IgD-negative memory B cell (primary cell): ENCODE results near the gene STAB2. TPM values are rescaled to one million over a fixed set of nuclear protein-coding genes. Genes with fewer than 3 reads are reported as not detected.

Source experiments
- H3K27ac Mint-ChIP-seq, 3 donors: one replicate each; pipeline ENCODE4 v1.8.0; 2020 to 2022; ENCODE audit warnings: mild to moderate bottlenecking in 3 of 3, mixed read lengths in 3 of 3, moderate library complexity in 1 of 3
- H3K27me3 Mint-ChIP-seq: one replicate; pipeline ENCODE4 v1.8.0; 2021; ENCODE audit warnings: mixed read lengths
- H3K36me3 Mint-ChIP-seq: one replicate; pipeline ENCODE4 v1.8.0; 2020; ENCODE audit warnings: mild to moderate bottlenecking, mixed read lengths
- H3K4me1 Mint-ChIP-seq, 3 donors: one replicate each; pipeline ENCODE4 v1.8.0; 2020 to 2022; ENCODE audit warnings: mixed read lengths in 3 of 3, mild to moderate bottlenecking in 1 of 3
- H3K4me3 Mint-ChIP-seq, 4 donors: one replicate each; pipeline ENCODE4 v1.8.0; 2020 to 2022; ENCODE audit warnings: mild to moderate bottlenecking in 4 of 4, mixed read lengths in 4 of 4, moderate library complexity in 3 of 4
- H3K9me3 Mint-ChIP-seq, 3 donors: one replicate each; pipeline ENCODE4 v1.8.0; 2020 to 2021; ENCODE audit warnings: mixed read lengths in 3 of 3, mild to moderate bottlenecking in 1 of 3
- polyA plus RNA-seq: library from polyadenylated mRNA; unstranded; fragments of 300-500 nt; fragmentation: Illumina TruSeq; gene quantifications from one replicate; pipeline ENCODE4 v1.2.3, GENCODE V29; 2021

STAB2 gene, protein sequence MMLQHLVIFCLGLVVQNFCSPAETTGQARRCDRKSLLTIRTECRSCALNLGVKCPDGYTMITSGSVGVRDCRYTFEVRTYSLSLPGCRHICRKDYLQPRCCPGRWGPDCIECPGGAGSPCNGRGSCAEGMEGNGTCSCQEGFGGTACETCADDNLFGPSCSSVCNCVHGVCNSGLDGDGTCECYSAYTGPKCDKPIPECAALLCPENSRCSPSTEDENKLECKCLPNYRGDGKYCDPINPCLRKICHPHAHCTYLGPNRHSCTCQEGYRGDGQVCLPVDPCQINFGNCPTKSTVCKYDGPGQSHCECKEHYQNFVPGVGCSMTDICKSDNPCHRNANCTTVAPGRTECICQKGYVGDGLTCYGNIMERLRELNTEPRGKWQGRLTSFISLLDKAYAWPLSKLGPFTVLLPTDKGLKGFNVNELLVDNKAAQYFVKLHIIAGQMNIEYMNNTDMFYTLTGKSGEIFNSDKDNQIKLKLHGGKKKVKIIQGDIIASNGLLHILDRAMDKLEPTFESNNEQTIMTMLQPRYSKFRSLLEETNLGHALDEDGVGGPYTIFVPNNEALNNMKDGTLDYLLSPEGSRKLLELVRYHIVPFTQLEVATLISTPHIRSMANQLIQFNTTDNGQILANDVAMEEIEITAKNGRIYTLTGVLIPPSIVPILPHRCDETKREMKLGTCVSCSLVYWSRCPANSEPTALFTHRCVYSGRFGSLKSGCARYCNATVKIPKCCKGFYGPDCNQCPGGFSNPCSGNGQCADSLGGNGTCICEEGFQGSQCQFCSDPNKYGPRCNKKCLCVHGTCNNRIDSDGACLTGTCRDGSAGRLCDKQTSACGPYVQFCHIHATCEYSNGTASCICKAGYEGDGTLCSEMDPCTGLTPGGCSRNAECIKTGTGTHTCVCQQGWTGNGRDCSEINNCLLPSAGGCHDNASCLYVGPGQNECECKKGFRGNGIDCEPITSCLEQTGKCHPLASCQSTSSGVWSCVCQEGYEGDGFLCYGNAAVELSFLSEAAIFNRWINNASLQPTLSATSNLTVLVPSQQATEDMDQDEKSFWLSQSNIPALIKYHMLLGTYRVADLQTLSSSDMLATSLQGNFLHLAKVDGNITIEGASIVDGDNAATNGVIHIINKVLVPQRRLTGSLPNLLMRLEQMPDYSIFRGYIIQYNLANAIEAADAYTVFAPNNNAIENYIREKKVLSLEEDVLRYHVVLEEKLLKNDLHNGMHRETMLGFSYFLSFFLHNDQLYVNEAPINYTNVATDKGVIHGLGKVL (N-terminal part only)
- not detected for polyA plus RNA-seq

DNA sequence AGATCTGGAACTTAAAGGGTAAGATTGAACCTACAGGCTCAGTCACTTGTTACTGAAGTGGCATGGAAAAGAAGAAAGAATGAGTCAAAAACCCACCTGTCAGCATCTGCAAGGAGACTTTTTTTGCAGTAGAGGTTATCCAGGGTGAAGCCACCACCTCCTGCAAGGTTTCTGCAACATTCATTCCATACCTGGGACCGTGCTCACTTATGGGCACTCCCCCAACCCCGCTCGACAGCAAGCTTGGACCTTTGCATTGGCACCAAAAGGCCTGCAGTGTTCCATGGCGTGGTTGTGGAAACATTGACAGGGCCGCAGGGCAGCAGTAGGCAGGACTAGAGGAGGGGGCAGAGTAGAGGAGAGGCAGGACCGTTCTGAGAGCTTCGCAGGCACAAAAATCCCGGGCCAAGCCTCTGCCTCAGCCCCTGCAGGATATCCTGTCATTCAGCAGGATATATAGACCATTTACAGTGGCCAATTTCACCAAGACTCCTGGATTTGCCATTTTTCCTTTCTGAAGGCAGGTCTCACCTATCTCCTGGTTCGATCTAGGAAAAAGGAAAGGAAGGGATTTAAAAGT lies at the start of gene STAB2:
STAB2 (plus strand) TSS at position 483 of the 580 bp plus-strand sequence. CDS start 204 bp downstream, outside the sequence.
- Mint-ChIP-seq H3K27ac (no peak within 1 kb of the TSS), H3K4me3 (no peak within 1 kb of the TSS), H3K9me3 (no peaks in the 10 kb centered on the region), H3K27me3 (peaks cover 7% of the 10 kb centered on the region), H3K4me1 (no peaks in the 10 kb centered on the region), H3K36me3 (no peaks in the 10 kb centered on the region)

DNA sequence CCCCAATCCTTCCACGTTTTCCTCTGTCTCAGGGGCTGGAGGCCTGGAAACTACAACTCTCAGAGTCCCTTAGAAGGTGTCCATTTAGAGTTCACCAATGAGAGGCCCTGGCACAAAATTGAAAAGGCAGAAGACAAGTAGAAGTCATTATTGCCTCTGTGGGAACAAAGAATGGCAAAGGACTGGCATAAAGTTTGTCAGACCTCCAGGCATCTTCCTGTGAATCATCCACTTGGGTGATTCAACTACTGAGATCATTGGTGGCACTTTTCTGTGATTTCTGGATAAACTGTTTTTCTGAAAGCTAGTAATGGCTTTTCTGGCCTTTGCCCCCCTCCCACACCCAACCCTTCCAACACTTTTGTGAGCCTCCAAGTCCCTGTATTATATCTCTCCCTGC lies 48.7 kb upstream of the STAB2 start:
- H3K36me3 Mint-ChIP-seq = no peaks in the 10 kb centered on the region

DNA sequence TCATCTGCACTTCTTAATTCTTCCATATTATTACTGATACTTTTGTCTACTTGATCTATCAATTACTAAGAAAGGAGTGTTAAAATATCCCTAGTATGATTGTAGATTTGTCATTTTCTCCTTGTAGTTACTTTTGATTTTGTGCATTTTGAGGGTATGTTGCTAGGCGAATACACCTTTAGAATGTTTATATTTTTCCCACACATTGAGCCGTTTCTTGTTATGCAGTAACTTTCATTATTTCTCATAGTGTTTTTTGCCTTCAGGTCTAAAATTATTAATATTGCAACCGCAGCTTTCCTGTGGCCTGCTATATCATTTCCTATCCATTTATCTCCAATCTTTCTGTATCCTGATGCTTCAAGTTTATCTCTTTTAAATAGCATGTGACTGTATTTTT lies 46.8 kb upstream of the STAB2 start:
- H3K9me3 Mint-ChIP-seq = no peaks in the 10 kb centered on the region
- H3K4me1 Mint-ChIP-seq = peaks cover 3 to 6% (median 4%) of the 10 kb centered on the region in 3 donors
- no peaks in the 10 kb centered on the region for H3K36me3 Mint-ChIP-seq
- no peak overlapping the region for H3K4me3 Mint-ChIP-seq
- H3K27ac Mint-ChIP-seq = no peak overlapping the region
- peaks cover 3% of the 10 kb centered on the region for H3K27me3 Mint-ChIP-seq

More for the DNA sequence above, 48.7 kb upstream of the STAB2 start:
- Mint-ChIP-seq H3K27ac (no peak overlapping the region), H3K9me3 (no peaks in the 10 kb centered on the region), H3K4me1 (peaks cover 3 to 6% (median 4%) of the 10 kb centered on the region in 3 donors), H3K27me3 (peaks cover 3% of the 10 kb centered on the region), H3K4me3 (no peak overlapping the region)

DNA sequence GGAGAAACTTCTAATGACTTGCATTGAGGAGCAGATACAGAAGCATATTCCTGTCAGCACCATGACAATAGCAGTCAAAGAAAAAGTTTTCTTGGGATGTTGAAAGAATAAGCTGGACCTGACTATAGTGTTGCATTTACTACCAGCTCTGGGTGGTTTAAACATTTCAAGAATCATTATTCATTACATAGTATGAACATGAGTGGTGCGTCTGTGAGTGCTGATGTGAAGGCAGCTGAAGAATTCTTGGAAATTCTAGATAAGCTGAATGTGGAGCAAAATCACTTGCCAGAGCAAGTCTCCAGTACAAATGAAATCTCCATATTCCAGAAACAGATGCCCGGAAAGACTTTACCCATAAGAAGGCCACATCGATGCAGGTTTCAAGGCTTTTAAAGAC lies 45.0 kb upstream of the STAB2 start:
- Mint-ChIP-seq H3K4me1 (peaks cover 2 to 6% (median 3%) of the 10 kb centered on the region in 3 donors), H3K27ac (no peak overlapping the region)

DNA sequence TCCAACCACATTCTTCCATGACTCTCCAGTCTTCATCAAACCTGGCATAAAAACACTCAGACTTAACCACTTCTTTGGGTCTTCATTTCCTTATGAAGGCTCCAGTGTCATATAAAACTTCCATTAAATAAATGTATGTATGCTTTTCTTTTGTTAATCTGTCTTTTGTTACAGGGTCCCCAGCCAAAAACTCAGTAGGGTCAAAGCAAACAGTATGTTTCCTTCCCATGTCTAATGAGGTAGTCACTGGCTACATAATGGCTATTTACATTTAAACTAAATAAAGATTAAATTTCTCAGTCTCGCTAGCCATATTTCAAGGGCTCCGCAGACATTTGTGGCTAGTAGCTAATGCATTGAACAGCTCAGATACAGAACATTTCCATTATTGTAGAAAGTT lies 40.1 kb upstream of the STAB2 start:
- H3K27ac Mint-ChIP-seq = no peak overlapping the region
- no peaks in the 10 kb centered on the region for H3K27me3 Mint-ChIP-seq
- no peaks in the 10 kb centered on the region for H3K9me3 Mint-ChIP-seq
- peaks cover 0 to 6% (median 0%) of the 10 kb centered on the region in 3 donors for H3K4me1 Mint-ChIP-seq
- no peaks in the 10 kb centered on the region for H3K36me3 Mint-ChIP-seq
- H3K4me3 Mint-ChIP-seq = no peak overlapping the region

More for the DNA sequence above, 45.0 kb upstream of the STAB2 start:
- peaks cover 3% of the 10 kb centered on the region for H3K27me3 Mint-ChIP-seq
- H3K36me3 Mint-ChIP-seq = no peaks in the 10 kb centered on the region
- no peak overlapping the region for H3K4me3 Mint-ChIP-seq
- H3K9me3 Mint-ChIP-seq = no peaks in the 10 kb centered on the region

DNA sequence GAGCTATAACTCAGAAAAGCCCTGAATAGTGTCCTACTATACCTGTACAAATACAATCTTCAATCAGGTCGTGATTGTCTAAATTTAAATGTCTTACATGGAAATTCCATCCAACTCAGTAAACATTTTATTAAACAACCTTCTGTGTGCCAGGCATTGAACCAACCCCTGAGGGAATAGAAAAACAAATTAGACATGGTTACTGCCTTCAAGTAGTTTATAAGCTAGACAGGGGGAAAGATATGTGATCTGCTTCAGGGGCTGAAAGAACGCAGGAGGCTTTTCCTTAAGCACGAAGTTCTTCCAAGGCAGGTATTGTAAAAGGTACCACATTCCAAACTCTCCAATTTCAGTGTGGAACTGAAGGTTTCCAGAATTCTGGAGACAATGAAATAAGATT lies 39.7 kb upstream of the STAB2 start:
- Mint-ChIP-seq H3K4me3 (no peak overlapping the region), H3K36me3 (no peaks in the 10 kb centered on the region), H3K27ac (no peak overlapping the region), H3K9me3 (no peaks in the 10 kb centered on the region), H3K4me1 (peaks cover 0 to 6% (median 0%) of the 10 kb centered on the region in 3 donors), H3K27me3 (no peaks in the 10 kb centered on the region)

DNA sequence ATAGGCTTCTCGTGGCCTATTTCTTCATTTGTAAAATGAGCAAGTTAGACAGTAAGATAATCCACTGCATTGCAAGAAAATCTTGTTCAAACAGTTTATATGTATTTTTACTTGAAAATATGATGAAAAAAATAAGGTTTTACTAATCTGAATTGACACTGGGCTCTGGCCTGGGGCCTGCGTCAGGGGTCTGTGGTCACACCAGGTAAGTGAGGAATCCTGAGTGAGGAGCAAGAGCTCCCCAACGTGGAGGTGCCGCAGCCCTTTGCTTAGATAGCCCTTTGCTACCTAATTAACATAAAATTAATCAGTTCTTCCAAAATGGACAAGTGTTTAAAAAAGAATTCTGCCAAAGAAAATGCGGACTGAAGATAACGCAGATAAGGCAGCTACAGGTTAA lies 39.1 kb upstream of the STAB2 start:
- H3K4me3 Mint-ChIP-seq = no peak overlapping the region
- no peak overlapping the region for H3K27ac Mint-ChIP-seq
- no peaks in the 10 kb centered on the region for H3K36me3 Mint-ChIP-seq
- no peaks in the 10 kb centered on the region for H3K27me3 Mint-ChIP-seq
- peaks cover 0 to 6% (median 0%) of the 10 kb centered on the region in 3 donors for H3K4me1 Mint-ChIP-seq
- no peaks in the 10 kb centered on the region for H3K9me3 Mint-ChIP-seq

DNA sequence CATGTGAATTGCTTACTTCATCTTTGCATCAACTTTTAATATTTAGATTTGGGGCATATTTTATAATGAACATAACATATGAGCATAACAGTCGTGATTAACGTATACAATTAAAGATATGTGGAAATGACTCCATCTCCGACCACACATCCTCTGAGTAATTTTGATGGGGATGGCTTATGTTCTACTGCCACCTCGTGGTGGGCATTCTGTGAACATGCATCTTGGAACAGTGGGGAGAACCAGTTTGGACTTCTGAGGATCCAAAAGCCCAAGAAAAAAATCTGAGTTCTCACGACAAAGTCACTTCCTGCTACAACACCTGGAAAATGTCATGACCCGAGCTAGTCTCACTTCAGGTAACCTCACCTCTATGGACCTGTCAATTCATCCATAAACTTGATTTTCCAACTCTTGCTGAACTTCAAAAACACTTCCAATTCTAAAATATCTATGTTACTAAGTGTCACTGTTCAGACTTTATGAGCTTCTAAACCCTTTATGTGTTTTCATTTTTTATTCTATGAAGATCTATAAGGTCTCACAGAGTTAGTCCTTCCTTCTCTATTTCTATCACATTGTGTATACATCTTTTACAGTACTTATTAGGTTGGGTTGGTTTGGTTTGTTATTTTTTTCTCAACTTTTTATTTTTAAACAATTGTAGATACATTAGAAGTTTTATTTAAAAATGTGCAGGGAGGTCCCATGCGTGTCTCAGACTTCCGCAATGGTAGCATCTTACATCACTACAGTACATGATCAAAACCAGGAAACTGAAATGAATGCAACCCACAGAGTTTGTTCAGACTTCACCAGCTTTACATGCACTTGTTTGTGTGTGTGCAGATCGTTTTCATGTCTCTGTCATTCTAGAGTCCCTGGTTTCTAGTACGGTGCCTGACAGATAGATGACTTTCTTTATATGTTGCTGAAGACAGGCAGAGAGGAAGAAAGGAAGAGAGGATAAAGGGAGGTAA lies 38.2 kb upstream of the STAB2 start:
- no peaks in the 10 kb centered on the region for H3K36me3 Mint-ChIP-seq
- peaks cover 4% of the 10 kb centered on the region for H3K27me3 Mint-ChIP-seq
- no peaks in the 10 kb centered on the region for H3K9me3 Mint-ChIP-seq
- H3K27ac Mint-ChIP-seq = no peak overlapping the region
- H3K4me1 Mint-ChIP-seq = peaks cover 0 to 6% (median 0%) of the 10 kb centered on the region in 3 donors
- no peak overlapping the region for H3K4me3 Mint-ChIP-seq

DNA sequence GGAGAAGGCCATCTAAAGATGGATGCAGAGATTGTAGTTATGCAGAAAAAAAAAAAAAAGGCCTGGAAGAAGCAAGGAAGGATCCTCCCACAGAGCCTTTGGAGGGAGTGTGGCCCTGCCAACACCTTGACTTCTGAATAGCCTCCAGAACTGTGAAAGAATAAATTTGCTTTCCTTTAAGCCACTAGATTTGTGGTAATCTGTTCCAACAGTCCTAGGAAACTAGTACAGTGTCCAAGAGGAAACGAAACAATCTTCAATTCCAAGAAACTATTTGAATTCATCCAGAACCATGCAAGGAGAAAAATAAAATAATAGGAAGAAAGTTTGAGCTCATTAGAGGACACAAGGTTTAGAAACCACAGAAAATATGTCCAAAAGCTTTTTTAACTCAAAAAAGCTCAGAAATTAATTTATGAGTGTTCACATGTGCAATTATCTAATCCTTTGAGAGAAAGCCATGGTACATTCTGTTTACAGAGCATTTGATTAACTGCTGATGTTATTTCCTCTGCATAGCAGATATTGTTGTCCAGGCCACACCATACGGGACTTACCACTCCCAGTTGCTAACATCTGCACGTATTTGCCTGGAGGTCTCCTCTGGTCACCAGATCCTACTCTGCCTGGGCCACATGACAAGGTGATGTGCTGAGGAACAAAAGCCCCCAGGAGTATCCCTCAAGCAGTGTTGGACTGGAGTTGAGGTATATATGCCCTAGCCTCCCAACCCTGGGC lies 30.0 kb upstream of the STAB2 start:
- H3K27me3 Mint-ChIP-seq = peaks cover 18% of the 10 kb centered on the region
- H3K9me3 Mint-ChIP-seq = peaks cover 0 to 3% (median 2%) of the 10 kb centered on the region in 3 donors
- no peak overlapping the region for H3K4me3 Mint-ChIP-seq
- H3K36me3 Mint-ChIP-seq = no peaks in the 10 kb centered on the region
- H3K4me1 Mint-ChIP-seq = no peaks in the 10 kb centered on the region
- H3K27ac Mint-ChIP-seq = no peak overlapping the region

DNA sequence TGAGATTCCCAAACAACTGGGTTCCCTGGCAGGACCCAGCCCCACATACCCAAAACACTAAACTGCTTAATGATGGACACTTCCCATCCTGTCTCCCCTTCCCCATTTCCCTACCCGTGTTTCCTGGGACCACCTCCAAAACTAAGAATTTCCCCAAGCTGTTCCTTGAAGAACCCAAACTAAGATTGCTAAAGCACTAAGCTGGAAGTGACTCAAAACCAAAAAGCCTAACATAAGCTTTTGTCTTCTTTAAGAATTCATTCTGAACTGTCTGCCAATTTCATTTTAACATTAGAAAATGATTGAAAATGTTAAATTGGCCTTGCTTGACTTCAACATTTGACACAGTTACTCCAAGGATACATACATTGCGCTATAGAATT lies 29.5 kb upstream of the STAB2 start:
- Mint-ChIP-seq H3K27ac (no peak overlapping the region), H3K9me3 (peaks cover 0 to 3% (median 2%) of the 10 kb centered on the region in 3 donors), H3K4me3 (no peak overlapping the region), H3K27me3 (peaks cover 18% of the 10 kb centered on the region), H3K4me1 (no peaks in the 10 kb centered on the region), H3K36me3 (peaks cover under 1% of the 10 kb centered on the region)

DNA sequence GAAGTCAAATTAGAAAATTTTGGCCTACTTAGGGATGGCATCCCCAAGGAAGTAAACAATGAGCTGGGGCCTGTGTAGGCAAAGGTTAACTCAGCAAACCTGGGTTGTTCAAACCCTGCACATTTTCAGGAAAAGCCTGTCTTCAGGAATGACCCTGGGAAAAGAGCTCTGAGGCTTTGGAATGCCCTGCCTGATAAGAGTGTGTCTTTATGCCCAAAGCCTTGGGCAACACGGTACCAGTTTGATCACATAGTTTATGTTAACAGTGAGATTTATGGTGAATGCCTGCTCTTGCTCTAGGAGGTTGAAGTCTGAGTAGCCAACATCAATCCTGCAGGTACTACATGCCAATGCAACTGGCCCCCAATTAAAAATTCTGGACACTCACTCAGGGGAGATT lies 28.2 kb upstream of the STAB2 start:
- no peak overlapping the region for H3K4me3 Mint-ChIP-seq
- peaks cover 0 to 5% (median 2%) of the 10 kb centered on the region in 3 donors for H3K9me3 Mint-ChIP-seq
- no peak overlapping the region for H3K27ac Mint-ChIP-seq
- peaks cover 1% of the 10 kb centered on the region for H3K36me3 Mint-ChIP-seq
- peaks cover 15% of the 10 kb centered on the region for H3K27me3 Mint-ChIP-seq
- H3K4me1 Mint-ChIP-seq = no peaks in the 10 kb centered on the region

DNA sequence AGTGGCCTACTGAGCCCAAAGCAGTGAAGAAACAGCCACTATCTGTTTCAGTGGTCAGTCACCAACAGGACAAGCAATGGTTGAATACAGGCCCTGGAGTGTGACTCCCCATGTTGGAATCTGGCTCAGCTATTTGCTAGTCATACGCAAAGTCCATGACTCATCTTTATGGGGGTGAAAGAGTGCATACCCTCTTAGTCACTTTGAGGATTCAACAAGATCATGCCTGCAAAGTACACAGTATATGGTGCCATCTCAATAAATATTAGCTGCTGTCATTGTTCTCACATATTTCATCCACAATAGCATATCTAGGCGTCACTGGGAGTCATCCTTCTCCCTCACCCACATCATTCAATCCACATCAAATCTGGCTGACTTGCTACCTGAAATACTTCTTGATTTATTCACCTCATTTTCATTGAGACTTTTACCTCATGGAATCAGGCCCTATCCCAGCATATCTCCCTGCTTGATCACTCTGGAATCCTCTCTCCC lies 26.4 kb upstream of the STAB2 start:
- Mint-ChIP-seq H3K36me3 (peaks cover 4% of the 10 kb centered on the region), H3K4me3 (no peak overlapping the region), H3K9me3 (peaks cover 0 to 6% (median 4%) of the 10 kb centered on the region in 3 donors), H3K27ac (no peak overlapping the region), H3K27me3 (peaks cover 9% of the 10 kb centered on the region), H3K4me1 (no peaks in the 10 kb centered on the region)

DNA sequence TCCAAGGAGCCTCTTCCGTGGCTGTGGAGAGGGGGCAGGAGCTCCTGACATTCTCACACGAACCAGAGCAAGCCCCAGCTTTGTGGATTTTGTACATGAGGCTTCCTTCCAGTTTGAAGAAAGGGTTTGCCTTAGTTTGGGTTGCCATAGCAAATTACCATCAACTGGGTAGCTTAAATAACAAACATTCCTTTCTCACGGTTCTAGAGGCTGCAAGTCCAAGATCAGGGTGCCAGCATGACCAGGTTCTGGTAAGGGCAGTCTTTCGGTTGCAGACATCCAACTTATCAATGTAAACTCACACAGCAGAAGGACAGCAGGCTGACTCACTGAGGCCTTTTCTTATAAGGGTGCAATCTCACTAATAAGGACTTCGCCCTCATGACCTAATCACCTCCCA lies 25.9 kb upstream of the STAB2 start:
- H3K27ac Mint-ChIP-seq = no peak overlapping the region
- peaks cover 4% of the 10 kb centered on the region for H3K36me3 Mint-ChIP-seq
- peaks cover 7% of the 10 kb centered on the region for H3K27me3 Mint-ChIP-seq
- H3K4me3 Mint-ChIP-seq = no peak overlapping the region
- H3K9me3 Mint-ChIP-seq = peaks cover 0 to 9% (median 9%) of the 10 kb centered on the region in 3 donors
- no peaks in the 10 kb centered on the region for H3K4me1 Mint-ChIP-seq
